Stimulated activated CD4-positive, alpha-beta T cell treated with anti-CD3 and anti-CD28 coated beads, Interleukin-4, amount 100 ng/mL, for 1 hour (primary cell): Measurements from ENCODE around the gene CACNA2D2.

Source experiments
- DNase-seq: peaks from one replicate; pipeline ENCODE4 v3.0.0-alpha.2; 2020

Gene CACNA2D2

GRCh38 chr3:50388720-50389413, 114.6 kb downstream of the CACNA2D2 start:
- DNase-seq = no peak

- DNase-seq = no peak
These were observed 115.3 kb downstream of the CACNA2D2 start for GRCh38 chr3:50388016-50388719.

- DNase-seq = no peak
These were observed 117.7 kb downstream of the CACNA2D2 start for GRCh38 chr3:50385754-50386153.

GRCh38 chr3:50383750-50384149, 119.7 kb downstream of the CACNA2D2 start:
- no peak for DNase-seq

GRCh38 chr3:50382722-50383121, 120.7 kb downstream of the CACNA2D2 start:
- no peak for DNase-seq

GRCh38 chr3:50381383-50381782, 122.1 kb downstream of the CACNA2D2 start:
- DNase-seq = no peak

GRCh38 chr3:50380405-50381085, 122.9 kb downstream of the CACNA2D2 start:
- DNase-seq = no peak

GRCh38 chr3:50378757-50379156, 124.7 kb downstream of the CACNA2D2 start:
- DNase-seq = no peak

- DNase-seq = no peak
These were observed 125.4 kb downstream of the CACNA2D2 start for GRCh38 chr3:50378024-50378423.

- DNase-seq = no peak
These were observed 128.0 kb downstream of the CACNA2D2 start for GRCh38 chr3:50375258-50375931.

GRCh38 chr3:50374363-50375257, 128.8 kb downstream of the CACNA2D2 start:
- no peak for DNase-seq

- no peak for DNase-seq
These were observed 130.0 kb downstream of the CACNA2D2 start for GRCh38 chr3:50373146-50374051.

GRCh38 chr3:50372349-50372748, 131.1 kb downstream of the CACNA2D2 start:
- no peak for DNase-seq

GRCh38 chr3:50371133-50371685, 132.2 kb downstream of the CACNA2D2 start:
- DNase-seq = no peak

GRCh38 chr3:50370594-50370993, 132.8 kb downstream of the CACNA2D2 start:
- DNase-seq = no peak

GRCh38 chr3:50369012-50369670, 134.3 kb downstream of the CACNA2D2 start:
- DNase-seq = no peak

- DNase-seq = no peak
These were observed 137.6 kb downstream of the CACNA2D2 start for GRCh38 chr3:50365842-50366220.

- DNase-seq = peak; percentile 96
These were observed 138.2 kb downstream of the CACNA2D2 start for GRCh38 chr3:50365080-50365841.

- no peak for DNase-seq
These were observed 138.8 kb downstream of the CACNA2D2 start for GRCh38 chr3:50364573-50365079.
